Adrenal gland (tissue), 12 donors: Measurements from ENCODE around the gene KIF5C. TPM values are rescaled to one million over a fixed set of nuclear protein-coding genes. Genes with fewer than 3 reads are reported as not detected.

Source experiments
- DNase-seq, 7 donors: peaks; one replicate each; pipeline ENCODE4 v3.0.0-alpha.2; 2019 to 2020
- H3K27ac ChIP-seq, 5 donors: fragments of 200-600 bp; sonication (generic) in 4 of 5; 1 replicate in 3 of 5; 2 replicates in 2 of 5; pipeline versions ENCODE4 v1.5.1 to v1.8.0; 2016 to 2020; ENCODE audit warnings: mild to moderate bottlenecking in 1 of 5
- H3K27me3 ChIP-seq: fragments of 200-600 bp; 2 replicates; pipeline ENCODE4 v1.8.0; 2021
- H3K36me3 ChIP-seq, 2 donors: fragments of 200-600 bp; replicated peaks in 1 of 2; 1 replicate in 1 of 2; 2 replicates in 1 of 2; pipeline versions ENCODE4 v1.5.1 to v1.8.0; 2018 to 2022
- H3K4me1 ChIP-seq, 2 donors: fragments of 200-600 bp; replicated peaks in 1 of 2; 1 replicate in 1 of 2; 2 replicates in 1 of 2; pipeline versions ENCODE4 v1.5.1 to v1.8.0; 2018 to 2021
- H3K4me3 ChIP-seq, 4 donors: fragments of 200-600 bp; sonication (generic) in 3 of 4; one replicate each; pipeline ENCODE4 v1.5.1; 2016 to 2018
- H3K9me3 ChIP-seq, 3 donors: fragments of 200-600 bp; sonication (generic) in 1 of 3; replicated peaks in 1 of 3; 1 replicate in 2 of 3; 2 replicates in 1 of 3; pipeline versions ENCODE4 v1.5.1 to v1.8.0; 2016 to 2021
- CTCF ChIP-seq, 6 experiments: fragments of 450-650 bp in 4 of 6; fragments of 200-600 bp in 2 of 6; sonication (generic) in 1 of 6; IDR thresholded peaks; 1 replicate in 5 of 6; 2 replicates in 1 of 6; pipeline versions ENCODE4 v1.5.1 to v1.8.0; 2016 to 2021; ENCODE audit warnings: antibody characterized with exemption in 6 of 6, mild to moderate bottlenecking in 2 of 6, moderate library complexity in 1 of 6
- POLR2A ChIP-seq, 2 donors: fragments of 450-650 bp; IDR thresholded peaks; one replicate each; pipeline ENCODE4 v1.6.1; 2017; ENCODE audit warnings: antibody characterized with exemption in 2 of 2, mild to moderate bottlenecking in 2 of 2, moderate library complexity in 1 of 2
- WGBS, 4 donors: extraction: QIAGEN DNeasy Blood & Tissue Kit in 2 of 4; methylation state at CpG; one replicate each; pipeline versions ENCODE4 v1.1.5 to v1.1.7; 2013 to 2017; 5-methylcytosine and 5-hydroxymethylcytosine counted together
- intact Hi-C, 2 donors: fragments of 100-400 bp; cut with DNase I; formaldehyde crosslinking; loops; one replicate each; pipeline versions ENCODE4 v1.14.1 to v1.15.0; 2022 to 2023
- polyA plus RNA-seq, 3 donors: library from polyadenylated mRNA; stranded (reverse); fragments of 200-250 nt in 2 of 3; fragments of 350-450 nt in 1 of 3; fragmentation: Illumina TruSeq in 1 of 3; extraction: RNeasy Lipid Tissue Mini Kit (QIAGEN cat#74804) in 1 of 3; gene quantifications; one replicate each; pipeline ENCODE4 v1.2.3, GENCODE V29; 2013 to 2014
- total RNA-seq, 9 donors: library from RNA; depleted of rRNA in 4 of 9; stranded (reverse); fragments of >200 nt in 4 of 9; fragments of 120-200 nt in 1 of 9; fragmentation: NEBNext Ultra II Directional in 1 of 9; extraction: Animal tissue kit (Norgen Biotek cat#: 25700) in 1 of 9; gene quantifications; one replicate each; pipeline versions ENCODE4 v1.1.0 to v1.2.4, GENCODE V29; 2013 to 2023
- donor health status: healthy with polysubstance abuse.
- donor health status: Bipolar disorder and iron deficiency.
- donor health status: DM: yes; HTN: yes; CAD: no.
- donor health status: DM: no; HTN: no; CAD: no.
- donor health status: DM: no; HTN: no; CAD: no.
- donor health status: DM: yes; HTN: yes; CAD: no.

KIF5C gene
- total and polyA plus RNA-seq, 12 donors: 9.1 to 62.1 (median 19.3) TPM

- H3K4me1 ChIP-seq: no peaks in the 10 kb centered on the region
- no peak overlapping the region for H3K4me3 ChIP-seq
- no peaks in the 10 kb centered on the region for H3K27me3 ChIP-seq
- no peak for DNase-seq
- H3K36me3 ChIP-seq: peaks cover 0 to 4% of the 10 kb centered on the region in 2 donors
- no peak overlapping the region for H3K27ac ChIP-seq
- no peaks in the 10 kb centered on the region for H3K9me3 ChIP-seq
- TF ChIP-seq CTCF (IDR thresholded peaks at IDR 0.05) (no peak), POLR2A (IDR thresholded peaks at IDR 0.05) (no peak)
- intact Hi-C loops: no loop called here
- 88 to 91% (median 90%) methylated on average over 6 of the region's 6 CpGs for WGBS, 4 donors
Measured at GRCh38 chr2:148953426-148953825, 78.4 kb downstream of the KIF5C start.

DNA sequence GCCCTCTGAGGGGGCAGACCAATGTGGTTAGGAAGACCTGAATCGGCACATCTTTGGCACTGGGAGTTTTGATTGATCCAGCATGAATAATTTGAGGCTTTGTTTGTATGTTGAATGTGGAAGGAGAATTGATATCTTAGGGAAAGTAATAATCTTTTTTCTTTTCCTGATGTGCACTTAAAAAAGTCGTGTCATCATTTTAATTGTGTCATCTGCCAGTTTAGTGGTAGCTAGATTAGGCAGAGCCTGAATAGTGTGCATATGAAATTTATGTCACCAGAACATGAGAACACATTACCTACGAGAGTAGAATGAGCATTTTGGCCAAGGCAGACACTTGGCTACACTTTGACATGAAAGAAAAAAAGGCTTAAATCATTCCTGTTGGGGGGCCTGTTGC is 79.5 kb downstream of the KIF5C start:
- Histone ChIP-seq H3K27ac (no peak overlapping the region), H3K4me3 (no peak overlapping the region), H3K27me3 (no peaks in the 10 kb centered on the region), H3K36me3 (peaks cover 0 to 4% of the 10 kb centered on the region in 2 donors), H3K9me3 (no peaks in the 10 kb centered on the region), H3K4me1 (no peaks in the 10 kb centered on the region)
- DNase-seq: no peak
- intact Hi-C loops: no loop called here
- 70 to 84% (median 83%) methylated on average over 3 of the region's 3 CpGs for WGBS, 4 donors
- no peak for TF ChIP-seq POLR2A (IDR thresholded peaks at IDR 0.05)
- TF ChIP-seq CTCF (IDR thresholded peaks at IDR 0.05): no peak

DNA sequence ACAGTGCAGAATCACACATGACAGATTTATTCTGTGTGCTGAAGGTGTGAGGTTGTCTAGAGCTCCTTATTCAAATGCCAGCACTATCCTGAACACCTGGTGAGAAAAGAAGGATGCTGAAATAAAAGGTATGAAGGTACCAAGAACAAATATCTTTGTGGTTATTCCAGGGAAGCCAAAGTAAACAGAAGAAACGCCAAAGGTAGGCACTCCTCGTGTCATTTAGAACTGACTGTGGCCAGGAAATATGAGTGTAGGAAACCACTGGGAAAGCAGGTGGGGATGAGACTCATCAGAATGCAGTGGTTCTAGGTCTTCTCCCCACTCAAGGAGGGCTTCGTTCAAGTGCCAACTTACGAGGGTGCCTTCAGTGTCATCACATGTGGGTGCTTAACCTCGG is 80.8 kb downstream of the KIF5C start:
- Histone ChIP-seq H3K9me3 (no peaks in the 10 kb centered on the region), H3K36me3 (peaks cover 0 to 4% of the 10 kb centered on the region in 2 donors), H3K4me3 (no peak overlapping the region), H3K4me1 (no peaks in the 10 kb centered on the region), H3K27me3 (no peaks in the 10 kb centered on the region), H3K27ac (no peak overlapping the region)
- DNase-seq: no peak
- WGBS, 4 donors: 79 to 92% (median 86%) methylated on average over 5 of the region's 5 CpGs
- intact Hi-C loops: no loop called here
- no peak for TF ChIP-seq CTCF (IDR thresholded peaks at IDR 0.05)
- TF ChIP-seq POLR2A (IDR thresholded peaks at IDR 0.05): no peak

DNA sequence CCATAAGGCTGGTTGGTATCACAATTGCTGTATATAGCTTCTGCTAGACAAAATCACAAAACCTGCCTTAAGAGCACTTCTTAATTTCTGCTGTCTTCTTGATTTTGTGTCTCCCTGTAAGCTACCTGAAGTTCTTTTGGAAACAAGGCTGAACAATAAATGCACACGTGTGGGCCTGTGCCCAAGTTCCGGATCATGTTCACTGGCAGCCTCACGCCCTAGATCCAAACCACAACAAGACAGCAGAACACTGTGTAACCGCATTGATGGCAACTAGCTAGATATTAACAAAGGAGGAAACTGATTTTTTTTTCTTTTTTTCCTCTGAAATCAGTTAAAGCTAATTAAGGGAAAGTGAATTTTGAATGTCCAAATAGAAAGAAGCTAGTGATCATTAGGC is 82.0 kb downstream of the KIF5C start:
- Histone ChIP-seq H3K36me3 (no peaks in the 10 kb centered on the region), H3K4me1 (no peaks in the 10 kb centered on the region), H3K27me3 (no peaks in the 10 kb centered on the region), H3K9me3 (no peaks in the 10 kb centered on the region), H3K27ac (no peak overlapping the region), H3K4me3 (no peak overlapping the region)
- no peak for TF ChIP-seq CTCF (IDR thresholded peaks at IDR 0.05)
- TF ChIP-seq POLR2A (IDR thresholded peaks at IDR 0.05): no peak
- WGBS, 4 donors: 75 to 91% (median 88%) methylated on average over 4 of the region's 4 CpGs
- intact Hi-C loops: no loop called here
- DNase-seq: no peak
